Heart left ventricle (tissue), 16 donors: ENCODE results near the gene WASF3. TPM values are rescaled to one million over a fixed set of nuclear protein-coding genes. Genes with fewer than 3 reads are reported as not detected.

ENCODE experiments used
- ATAC-seq, 4 donors: fragments of 200-7000 bp; cut with Tn5 transposase; one replicate each; pipeline ENCODE4 v1.9.1; 2020 to 2022; ENCODE audit warnings: moderate library complexity in 4 of 4, mild to moderate bottlenecking in 3 of 4, moderate number of reproducible peaks in 1 of 4
- DNase-seq, 5 donors: peaks; one replicate each; pipeline ENCODE4 v3.0.0-alpha.2; 2020
- H3K27ac ChIP-seq, 12 donors: fragments of 200-600 bp; sonication (generic) in 4 of 12; one replicate each; pipeline versions ENCODE4 v1.5.0 to v1.8.0; 2016 to 2022; ENCODE audit warnings: mild to moderate bottlenecking in 2 of 12
- H3K27me3 ChIP-seq, 9 donors: fragments of 200-600 bp; sonication (generic) in 2 of 9; one replicate each; pipeline versions ENCODE4 v1.5.1 to v1.8.0; 2016 to 2022; ENCODE audit warnings: mild to moderate bottlenecking in 3 of 9
- H3K36me3 ChIP-seq, 9 donors: fragments of 200-600 bp; sonication (generic) in 2 of 9; one replicate each; pipeline versions ENCODE4 v1.5.0 to v1.8.0; 2018 to 2022; ENCODE audit warnings: mild to moderate bottlenecking in 2 of 9
- H3K4me1 ChIP-seq, 12 donors: fragments of 200-600 bp; sonication (generic) in 4 of 12; one replicate each; pipeline versions ENCODE4 v1.5.0 to v1.8.0; 2016 to 2022; ENCODE audit warnings: mild to moderate bottlenecking in 3 of 12
- H3K4me3 ChIP-seq, 12 donors: fragments of 200-600 bp; sonication (generic) in 4 of 12; one replicate each; pipeline versions ENCODE4 v1.5.0 to v1.8.0; 2017 to 2022; ENCODE audit warnings: mild to moderate bottlenecking in 9 of 12, moderate library complexity in 4 of 12
- H3K9me3 ChIP-seq, 12 donors: fragments of 200-600 bp; sonication (generic) in 4 of 12; one replicate each; pipeline versions ENCODE4 v1.5.0 to v1.8.0; 2016 to 2022; ENCODE audit warnings: mild to moderate bottlenecking in 1 of 12
- POLR2A ChIP-seq, 2 donors: fragments of 450-650 bp; IDR thresholded peaks; one replicate each; pipeline ENCODE4 v1.6.1; 2017; ENCODE audit warnings: antibody characterized with exemption in 2 of 2, mild to moderate bottlenecking in 2 of 2, moderate library complexity in 2 of 2
- WGBS, 4 donors: extraction: QIAGEN DNeasy Blood & Tissue Kit in 2 of 4; methylation state at CpG; one replicate each; pipeline versions ENCODE4 v1.1.5 to v1.1.7; 2013 to 2018; 5-methylcytosine and 5-hydroxymethylcytosine counted together
- intact Hi-C, 10 donors: fragments of 100-400 bp; cut with DNase I; formaldehyde crosslinking; loops; one replicate each; pipeline versions ENCODE4 v1.11.1 to v1.14.2; 2022
- polyA plus RNA-seq, 2 donors: library from polyadenylated mRNA; stranded (reverse); fragments of 200-250 nt; gene quantifications; one replicate each; pipeline ENCODE4 v1.2.3, GENCODE V29; 2013
- total RNA-seq, 9 donors: library from RNA; depleted of rRNA in 2 of 9; stranded (reverse); fragments of >200 nt in 2 of 9; fragmentation: NEBNext Ultra II Directional in 3 of 9; extraction: Animal tissue kit (Norgen Biotek cat#: 25700) in 3 of 9; gene quantifications; one replicate each; pipeline versions ENCODE4 v1.1.0 to v1.2.4, GENCODE V29; 2016 to 2023
- TF ChIP-seq, protein P1 (sequence below), 12 donors: fragments of 200-600 bp; sonication (generic) in 4 of 12; IDR thresholded peaks; one replicate each; pipeline versions ENCODE4 v1.5.0 to v1.8.0; 2018 to 2022; ENCODE audit warnings: antibody characterized with exemption in 12 of 12, mild to moderate bottlenecking in 5 of 12
- donor health status: ischemic (EF 13 %, LVEDD 7.1; RV severe dilation, severe dysfunction).
- donor health status: healthy with polysubstance abuse.
- donor health status: DM: no; HTN: yes; CAD: no.
- donor health status: DM: no; HTN: no; CAD: no.
- donor health status: ischemic (EF 25% LVEDD 6.9; RV normal size, moderate dysfunction).
- donor health status: ischemic (EF 25% LVEDD 5.7; RV mildly dilated, moderate dysfunction).
- donor health status: healthy.
- donor health status: DM: yes; HTN: yes; CAD: no.
- donor health status: ischemic (EF 35%, LVEDD 5.7; RV mildly dilated, moderate dysfunction).
- donor health status: nonischemic (EF 11% LVEDD 7.7; RV severe dilation, severe dysfunction).
- donor health status: DM: yes; HTN: yes; CAD: no.
- donor health status: PGD.
- donor health status: ischemic (EF 29% LVEDD 5.4; RV normal size, mild dysfunction).
- donor health status: nonischemic (EF 23%, LVEDD 6.1; RV moderate dilation, normal function).

Gene WASF3
- total and polyA plus RNA-seq, 11 donors, result 3.4 to 14.9 (median 10.0) TPM

DNA sequence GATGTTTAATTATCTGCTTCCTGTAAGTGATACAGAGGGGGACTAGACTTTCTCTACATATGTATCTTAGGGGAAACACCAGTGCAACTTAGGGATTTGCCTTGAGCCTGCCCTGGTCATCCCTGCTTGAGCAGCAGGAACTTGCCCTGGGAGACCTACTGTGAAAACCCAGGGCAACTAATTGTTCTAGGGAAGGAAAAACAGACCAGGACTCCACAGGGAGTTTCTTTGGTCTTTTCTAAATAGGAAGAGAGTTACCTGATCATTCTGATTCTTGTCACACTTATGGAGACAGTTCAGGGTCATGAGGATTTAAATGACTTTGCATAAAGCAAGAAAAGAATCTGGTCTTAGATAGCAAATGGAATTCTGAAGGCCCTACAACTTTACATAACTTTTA, 89.1 kb downstream of the WASF3 start:
- Histone ChIP-seq H3K27me3 (no peaks in the 10 kb centered on the region), H3K4me3 (no peak overlapping the region)
- no peak for TF ChIP-seq POLR2A (IDR thresholded peaks at IDR 0.05)
- TF ChIP-seq, protein P1, sequence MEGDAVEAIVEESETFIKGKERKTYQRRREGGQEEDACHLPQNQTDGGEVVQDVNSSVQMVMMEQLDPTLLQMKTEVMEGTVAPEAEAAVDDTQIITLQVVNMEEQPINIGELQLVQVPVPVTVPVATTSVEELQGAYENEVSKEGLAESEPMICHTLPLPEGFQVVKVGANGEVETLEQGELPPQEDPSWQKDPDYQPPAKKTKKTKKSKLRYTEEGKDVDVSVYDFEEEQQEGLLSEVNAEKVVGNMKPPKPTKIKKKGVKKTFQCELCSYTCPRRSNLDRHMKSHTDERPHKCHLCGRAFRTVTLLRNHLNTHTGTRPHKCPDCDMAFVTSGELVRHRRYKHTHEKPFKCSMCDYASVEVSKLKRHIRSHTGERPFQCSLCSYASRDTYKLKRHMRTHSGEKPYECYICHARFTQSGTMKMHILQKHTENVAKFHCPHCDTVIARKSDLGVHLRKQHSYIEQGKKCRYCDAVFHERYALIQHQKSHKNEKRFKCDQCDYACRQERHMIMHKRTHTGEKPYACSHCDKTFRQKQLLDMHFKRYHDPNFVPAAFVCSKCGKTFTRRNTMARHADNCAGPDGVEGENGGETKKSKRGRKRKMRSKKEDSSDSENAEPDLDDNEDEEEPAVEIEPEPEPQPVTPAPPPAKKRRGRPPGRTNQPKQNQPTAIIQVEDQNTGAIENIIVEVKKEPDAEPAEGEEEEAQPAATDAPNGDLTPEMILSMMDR (IDR thresholded peaks at IDR 0.05), result no peak

DNA sequence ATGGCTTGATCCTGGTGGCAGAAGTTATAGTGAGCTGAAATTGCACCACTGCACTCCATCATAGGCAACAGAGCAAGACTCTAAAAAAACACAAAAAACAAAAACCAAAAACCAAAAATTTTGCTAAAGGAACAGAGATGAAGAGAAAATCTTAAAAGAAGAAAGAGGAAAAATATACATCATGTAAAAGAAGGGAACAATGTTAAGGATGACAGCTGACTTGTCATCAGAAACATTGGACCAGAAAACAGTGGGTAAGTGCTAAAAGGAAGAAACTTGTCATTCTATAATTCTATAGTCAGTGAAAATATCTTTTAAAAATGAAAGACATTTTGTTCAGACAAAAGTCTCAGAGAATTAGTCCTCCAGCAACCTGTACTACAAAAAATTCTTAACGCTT, 93.8 kb downstream of the WASF3 start:
- DNase-seq (no peak), ATAC-seq (no peak)
- H3K27me3 ChIP-seq, result no peaks in the 10 kb centered on the region
- H3K4me1 ChIP-seq, result no peaks in the 10 kb centered on the region
- no peak overlapping the region for H3K4me3 ChIP-seq
- peaks cover 0 to 11% (median 0%) of the 10 kb centered on the region in 12 donors for H3K9me3 ChIP-seq
- 93 to 99% (median 95%) methylated on average over 1 of the region's 1 CpG for WGBS, 4 donors
- H3K36me3 ChIP-seq, result no peaks in the 10 kb centered on the region
- no peak overlapping the region for H3K27ac ChIP-seq
- TF ChIP-seq, protein P1 (IDR thresholded peaks at IDR 0.05), result no peak
- no peak for TF ChIP-seq POLR2A (IDR thresholded peaks at IDR 0.05)
- intact Hi-C loops, result no loop called here

More for the DNA sequence above, 89.1 kb downstream of the WASF3 start:
- Histone ChIP-seq H3K4me1 (no peaks in the 10 kb centered on the region), H3K27ac (no peak overlapping the region), H3K9me3 (peaks cover 0 to 11% (median 0%) of the 10 kb centered on the region in 12 donors), H3K36me3 (no peaks in the 10 kb centered on the region)
- intact Hi-C loops, result no loop called here
- no peak for ATAC-seq
- DNase-seq, result no peak

DNA sequence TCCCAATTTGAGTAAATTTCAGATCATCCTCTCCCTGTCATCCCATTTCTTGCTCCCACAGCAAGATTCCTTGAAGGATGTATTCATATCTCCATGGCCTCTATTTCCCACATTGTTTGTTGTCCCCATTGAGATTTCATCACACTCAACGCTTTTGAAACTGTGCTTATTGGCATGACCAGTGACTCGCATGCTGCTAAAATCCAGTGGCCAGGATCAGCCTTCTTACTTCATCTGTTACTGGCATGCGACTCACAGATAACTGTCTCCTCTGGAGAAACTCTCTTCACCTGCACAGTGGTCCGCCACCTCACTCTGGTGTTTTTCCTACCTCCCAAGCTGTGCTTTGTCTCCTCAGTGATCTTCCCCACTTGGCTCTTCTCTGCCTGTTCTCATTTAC, 95.8 kb downstream of the WASF3 start:
- intact Hi-C loops, result no loop called here
- 91 to 97% (median 95%) methylated on average over 4 of the region's 4 CpGs for WGBS, 4 donors
- Histone ChIP-seq H3K4me1 (peaks cover 0 to 5% (median 0%) of the 10 kb centered on the region in 12 donors), H3K9me3 (peaks cover 0 to 11% (median 0%) of the 10 kb centered on the region in 12 donors), H3K27ac (no peak overlapping the region), H3K27me3 (no peaks in the 10 kb centered on the region), H3K4me3 (no peak overlapping the region), H3K36me3 (no peaks in the 10 kb centered on the region)
- DNase-seq (no peak), ATAC-seq (no peak)
- no peak for TF ChIP-seq POLR2A (IDR thresholded peaks at IDR 0.05)

DNA sequence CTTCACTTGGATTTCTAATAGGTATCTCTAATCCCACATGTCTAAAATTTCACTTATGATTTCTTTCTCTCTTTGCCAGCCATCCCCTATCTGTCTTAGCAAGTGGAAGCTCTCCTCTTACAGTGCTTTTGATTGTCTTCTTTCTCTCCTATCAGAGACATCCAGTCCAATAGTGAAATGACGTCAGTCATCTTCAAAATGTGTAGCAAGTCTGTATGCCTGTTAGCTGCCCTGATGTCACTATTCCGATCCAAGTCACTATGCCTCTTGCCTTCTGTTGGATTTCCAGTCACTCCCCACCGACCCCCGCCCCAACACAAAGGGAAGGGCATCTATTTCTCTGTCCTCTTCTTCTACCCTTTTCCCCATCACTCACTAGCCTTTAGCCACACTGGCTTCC, 96.4 kb downstream of the WASF3 start:
- DNase-seq, result no peak
- Histone ChIP-seq H3K4me1 (peaks cover 0 to 10% (median under 1%) of the 10 kb centered on the region in 12 donors), H3K4me3 (no peak overlapping the region), H3K36me3 (no peaks in the 10 kb centered on the region), H3K27me3 (no peaks in the 10 kb centered on the region), H3K27ac (no peak overlapping the region), H3K9me3 (peaks cover 0 to 11% (median 0%) of the 10 kb centered on the region in 12 donors)
- TF ChIP-seq POLR2A (IDR thresholded peaks at IDR 0.05), result no peak
- TF ChIP-seq, protein P1 (IDR thresholded peaks at IDR 0.05), result no peak
- intact Hi-C loops, result no loop called here
- 91 to 97% (median 93%) methylated on average over 4 of the region's 4 CpGs for WGBS, 4 donors
- ATAC-seq, result no peak

DNA sequence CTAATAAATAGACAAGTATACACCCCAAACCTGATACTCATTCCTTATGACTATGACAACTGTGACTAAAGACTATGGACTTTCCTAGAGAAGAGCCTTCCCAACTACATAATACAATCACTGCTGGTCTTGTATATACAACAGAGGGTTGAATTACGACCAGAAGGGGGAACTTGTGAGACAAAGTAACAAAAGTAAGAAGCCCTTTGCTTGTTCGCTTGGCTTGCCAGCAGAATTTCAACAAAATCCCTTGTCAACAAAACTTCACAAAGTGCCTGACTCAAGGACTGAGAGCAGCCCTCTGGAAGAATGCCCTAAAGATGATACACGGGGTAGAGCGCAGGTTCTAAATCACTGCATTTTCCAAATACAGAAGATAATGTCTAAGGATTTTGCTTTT, 99.4 kb downstream of the WASF3 start:
- TF ChIP-seq, protein P1 (IDR thresholded peaks at IDR 0.05), result peak in 6 of 12 donors; percentile 8 to 37 (median 14)
- no peak for TF ChIP-seq POLR2A (IDR thresholded peaks at IDR 0.05)
- Histone ChIP-seq H3K27ac (no peak overlapping the region), H3K36me3 (no peaks in the 10 kb centered on the region), H3K9me3 (no peaks in the 10 kb centered on the region), H3K27me3 (no peaks in the 10 kb centered on the region), H3K4me3 (no peak overlapping the region), H3K4me1 (peaks cover 0 to 14% (median 4%) of the 10 kb centered on the region in 12 donors)
- intact Hi-C loops, result no loop called here
- DNase-seq, result no peak
- 60 to 69% (median 65%) methylated on average over 4 of the region's 4 CpGs for WGBS, 4 donors
- ATAC-seq, result no peak
